A549 (cell line): ENCODE results near the gene SPDL1.

Experiments
- EHMT2 ChIP-seq: fragments of 200-600 bp; sonication (generic); IDR thresholded peaks from 2 replicates; pipeline ENCODE4 v1.6.1; 2016; ENCODE audit warnings: antibody characterized with exemption, low read depth, mild to moderate bottlenecking, moderate library complexity
- RCOR1 ChIP-seq: fragments of 150-350 bp; IDR thresholded peaks from 2 replicates; pipeline ENCODE4 v1.6.1; 2014; ENCODE audit warnings: antibody characterized with exemption, low read length, low read depth
- REST ChIP-seq: fragments of 200-600 bp; sonication (generic); IDR thresholded peaks from 2 replicates; pipeline ENCODE4 v1.6.1; 2016; ENCODE audit warnings: antibody characterized with exemption, mild to moderate bottlenecking, moderate library complexity
- TF ChIP-seq, protein P1 (sequence below): fragments of >200 bp; sonication (Bioruptor Twin); formaldehyde crosslinking; IDR thresholded peaks from 3 replicates; pipeline ENCODE4 v1.5.1; 2016
- TF ChIP-seq, protein P2 (sequence below): IDR thresholded peaks from 2 replicates; pipeline ENCODE4 v1.6.1; 2012

GRCh38 chr5:169595172-169595820 is 11.7 kb downstream of the SPDL1 start:
- TF ChIP-seq, protein P1, sequence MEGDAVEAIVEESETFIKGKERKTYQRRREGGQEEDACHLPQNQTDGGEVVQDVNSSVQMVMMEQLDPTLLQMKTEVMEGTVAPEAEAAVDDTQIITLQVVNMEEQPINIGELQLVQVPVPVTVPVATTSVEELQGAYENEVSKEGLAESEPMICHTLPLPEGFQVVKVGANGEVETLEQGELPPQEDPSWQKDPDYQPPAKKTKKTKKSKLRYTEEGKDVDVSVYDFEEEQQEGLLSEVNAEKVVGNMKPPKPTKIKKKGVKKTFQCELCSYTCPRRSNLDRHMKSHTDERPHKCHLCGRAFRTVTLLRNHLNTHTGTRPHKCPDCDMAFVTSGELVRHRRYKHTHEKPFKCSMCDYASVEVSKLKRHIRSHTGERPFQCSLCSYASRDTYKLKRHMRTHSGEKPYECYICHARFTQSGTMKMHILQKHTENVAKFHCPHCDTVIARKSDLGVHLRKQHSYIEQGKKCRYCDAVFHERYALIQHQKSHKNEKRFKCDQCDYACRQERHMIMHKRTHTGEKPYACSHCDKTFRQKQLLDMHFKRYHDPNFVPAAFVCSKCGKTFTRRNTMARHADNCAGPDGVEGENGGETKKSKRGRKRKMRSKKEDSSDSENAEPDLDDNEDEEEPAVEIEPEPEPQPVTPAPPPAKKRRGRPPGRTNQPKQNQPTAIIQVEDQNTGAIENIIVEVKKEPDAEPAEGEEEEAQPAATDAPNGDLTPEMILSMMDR = no peak
- TF ChIP-seq, protein P2, sequence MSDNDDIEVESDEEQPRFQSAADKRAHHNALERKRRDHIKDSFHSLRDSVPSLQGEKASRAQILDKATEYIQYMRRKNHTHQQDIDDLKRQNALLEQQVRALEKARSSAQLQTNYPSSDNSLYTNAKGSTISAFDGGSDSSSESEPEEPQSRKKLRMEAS = no peak
- TF ChIP-seq EHMT2 (no peak), REST (no peak), RCOR1 (no peak)
